ENCODE results near the gene CHST3. TPM values are rescaled to one million over a fixed set of nuclear protein-coding genes. Genes with fewer than 3 reads are reported as not detected.

CHST3 gene
- total and polyA plus RNA-seq, 2 experiments from 2014 or later = 0.94 to 8.3 TPM

DNA sequence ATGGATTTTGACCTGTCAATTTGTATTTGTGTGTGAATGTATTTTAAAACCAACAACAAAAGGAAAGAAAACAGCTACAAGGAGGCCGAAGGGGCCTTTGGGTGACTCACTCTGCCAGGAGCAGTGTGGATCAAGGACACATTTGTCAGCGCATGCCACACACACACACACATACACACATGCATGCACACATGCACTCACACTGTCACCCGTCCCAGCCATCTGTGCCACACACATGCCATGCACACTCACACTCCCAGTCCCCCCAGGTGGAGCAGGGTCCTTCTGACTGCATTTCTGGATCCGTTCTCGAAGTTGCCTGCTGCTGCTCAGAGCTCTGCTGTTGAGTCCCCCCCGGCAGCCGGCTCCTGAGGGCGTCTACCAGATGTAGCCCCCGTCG lies 98.2 kb downstream of the CHST3 start:
- H3K36me3 ChIP-seq (ENCODE audit: insufficient read depth) = no peaks in the 10 kb centered on the region
- TF ChIP-seq EZH2phosphoT487 (IDR thresholded peaks at IDR 0.05; ENCODE audit: unreplicated experiment) (no peak), CTCF (conservative IDR thresholded peaks at IDR 0.05; ENCODE audit: low read depth in 2 of 2) (no peak), EZH2 (IDR thresholded peaks at IDR 0.05; ENCODE audit: low read depth, unreplicated experiment) (no peak), STAT1 (IDR thresholded peaks at IDR 0.05; ENCODE audit: unreplicated experiment) (no peak), POLR2AphosphoS5 (IDR thresholded peaks at IDR 0.05; ENCODE audit: low read depth) (no peak), ZNF114 (CRISPR knock-in tag; IDR thresholded peaks at IDR 0.05) (no peak), CREB1 (CRISPR knock-in tag; IDR thresholded peaks at IDR 0.05; ENCODE audit: low read depth) (no peak), REST (IDR thresholded peaks at IDR 0.05; ENCODE audit: unreplicated experiment) (no peak), ETS1 (IDR thresholded peaks at IDR 0.05) (no peak), ZNF331 (CRISPR knock-in tag; IDR thresholded peaks at IDR 0.05; ENCODE audit: low read depth) (no peak), JUNB (IDR thresholded peaks at IDR 0.05; ENCODE audit: unreplicated experiment) (no peak), NANOG (IDR thresholded peaks at IDR 0.05; ENCODE audit: borderline replicate concordance) (no peak)
- TF ChIP-seq, protein P1, sequence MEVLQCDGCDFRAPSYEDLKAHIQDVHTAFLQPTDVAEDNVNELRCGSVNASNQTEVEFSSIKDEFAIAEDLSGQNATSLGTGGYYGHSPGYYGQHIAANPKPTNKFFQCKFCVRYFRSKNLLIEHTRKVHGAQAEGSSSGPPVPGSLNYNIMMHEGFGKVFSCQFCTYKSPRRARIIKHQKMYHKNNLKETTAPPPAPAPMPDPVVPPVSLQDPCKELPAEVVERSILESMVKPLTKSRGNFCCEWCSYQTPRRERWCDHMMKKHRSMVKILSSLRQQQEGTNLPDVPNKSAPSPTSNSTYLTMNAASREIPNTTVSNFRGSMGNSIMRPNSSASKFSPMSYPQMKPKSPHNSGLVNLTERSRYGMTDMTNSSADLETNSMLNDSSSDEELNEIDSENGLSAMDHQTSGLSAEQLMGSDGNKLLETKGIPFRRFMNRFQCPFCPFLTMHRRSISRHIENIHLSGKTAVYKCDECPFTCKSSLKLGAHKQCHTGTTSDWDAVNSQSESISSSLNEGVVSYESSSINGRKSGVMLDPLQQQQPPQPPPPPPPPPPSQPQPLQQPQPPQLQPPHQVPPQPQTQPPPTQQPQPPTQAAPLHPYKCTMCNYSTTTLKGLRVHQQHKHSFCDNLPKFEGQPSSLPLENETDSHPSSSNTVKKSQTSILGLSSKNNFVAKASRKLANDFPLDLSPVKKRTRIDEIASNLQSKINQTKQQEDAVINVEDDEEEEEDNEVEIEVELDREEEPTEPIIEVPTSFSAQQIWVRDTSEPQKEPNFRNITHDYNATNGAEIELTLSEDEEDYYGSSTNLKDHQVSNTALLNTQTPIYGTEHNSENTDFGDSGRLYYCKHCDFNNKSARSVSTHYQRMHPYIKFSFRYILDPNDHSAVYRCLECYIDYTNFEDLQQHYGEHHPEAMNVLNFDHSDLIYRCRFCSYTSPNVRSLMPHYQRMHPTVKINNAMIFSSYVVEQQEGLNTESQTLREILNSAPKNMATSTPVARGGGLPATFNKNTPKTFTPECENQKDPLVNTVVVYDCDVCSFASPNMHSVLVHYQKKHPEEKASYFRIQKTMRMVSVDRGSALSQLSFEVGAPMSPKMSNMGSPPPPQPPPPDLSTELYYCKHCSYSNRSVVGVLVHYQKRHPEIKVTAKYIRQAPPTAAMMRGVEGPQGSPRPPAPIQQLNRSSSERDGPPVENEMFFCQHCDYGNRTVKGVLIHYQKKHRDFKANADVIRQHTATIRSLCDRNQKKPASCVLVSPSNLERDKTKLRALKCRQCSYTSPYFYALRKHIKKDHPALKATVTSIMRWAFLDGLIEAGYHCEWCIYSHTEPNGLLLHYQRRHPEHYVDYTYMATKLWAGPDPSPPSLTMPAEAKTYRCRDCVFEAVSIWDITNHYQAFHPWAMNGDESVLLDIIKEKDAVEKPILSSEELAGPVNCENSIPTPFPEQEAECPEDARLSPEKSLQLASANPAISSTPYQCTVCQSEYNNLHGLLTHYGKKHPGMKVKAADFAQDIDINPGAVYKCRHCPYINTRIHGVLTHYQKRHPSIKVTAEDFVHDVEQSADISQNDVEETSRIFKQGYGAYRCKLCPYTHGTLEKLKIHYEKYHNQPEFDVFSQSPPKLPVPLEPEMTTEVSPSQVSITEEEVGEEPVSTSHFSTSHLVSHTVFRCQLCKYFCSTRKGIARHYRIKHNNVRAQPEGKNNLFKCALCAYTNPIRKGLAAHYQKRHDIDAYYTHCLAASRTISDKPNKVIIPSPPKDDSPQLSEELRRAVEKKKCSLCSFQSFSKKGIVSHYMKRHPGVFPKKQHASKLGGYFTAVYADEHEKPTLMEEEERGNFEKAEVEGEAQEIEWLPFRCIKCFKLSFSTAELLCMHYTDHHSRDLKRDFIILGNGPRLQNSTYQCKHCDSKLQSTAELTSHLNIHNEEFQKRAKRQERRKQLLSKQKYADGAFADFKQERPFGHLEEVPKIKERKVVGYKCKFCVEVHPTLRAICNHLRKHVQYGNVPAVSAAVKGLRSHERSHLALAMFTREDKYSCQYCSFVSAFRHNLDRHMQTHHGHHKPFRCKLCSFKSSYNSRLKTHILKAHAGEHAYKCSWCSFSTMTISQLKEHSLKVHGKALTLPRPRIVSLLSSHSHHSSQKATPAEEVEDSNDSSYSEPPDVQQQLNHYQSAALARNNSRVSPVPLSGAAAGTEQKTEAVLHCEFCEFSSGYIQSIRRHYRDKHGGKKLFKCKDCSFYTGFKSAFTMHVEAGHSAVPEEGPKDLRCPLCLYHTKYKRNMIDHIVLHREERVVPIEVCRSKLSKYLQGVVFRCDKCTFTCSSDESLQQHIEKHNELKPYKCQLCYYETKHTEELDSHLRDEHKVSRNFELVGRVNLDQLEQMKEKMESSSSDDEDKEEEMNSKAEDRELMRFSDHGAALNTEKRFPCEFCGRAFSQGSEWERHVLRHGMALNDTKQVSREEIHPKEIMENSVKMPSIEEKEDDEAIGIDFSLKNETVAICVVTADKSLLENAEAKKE (CRISPR knock-in tag; IDR thresholded peaks at IDR 0.05) = no peak
- H3K9me3 Mint-ChIP-seq = no peaks in the 10 kb centered on the region
- no peak overlapping the region for H2AFZ ChIP-seq
- no peak overlapping the region; the same call in 1 of the 2 replicates for H3K27ac Mint-ChIP-seq
- H3K9me2 ChIP-seq (ENCODE audit: insufficient read depth) = no peaks in the 10 kb centered on the region
- DNase-seq (ENCODE audit: low spot score) = no peak
- peaks cover 17% of the 10 kb centered on the region for H3K4me1 Mint-ChIP-seq
- no peaks in the 10 kb centered on the region for H3K36me3 Mint-ChIP-seq (ENCODE audit: low read depth)
- no peaks in the 10 kb centered on the region for H3K79me2 ChIP-seq (replicated peaks; ENCODE audit: insufficient read depth)
- H3K27me3 ChIP-seq (ENCODE audit: insufficient read depth) = no peaks in the 10 kb centered on the region
- no peak overlapping the region for H3K4me2 ChIP-seq
- no peak overlapping the region for H3K27ac ChIP-seq (ENCODE audit: low read depth)
- H3K4me3 ChIP-seq = no peak overlapping the region
- no peaks in the 10 kb centered on the region for H4K20me1 ChIP-seq (replicated peaks; ENCODE audit: insufficient read depth)
- no peaks in the 10 kb centered on the region for H3K4me1 ChIP-seq (ENCODE audit: insufficient read depth)
- no peak for ATAC-seq
- H3K4me3 Mint-ChIP-seq = no peak overlapping the region
- H3K27me3 Mint-ChIP-seq (ENCODE audit: insufficient read depth, low read depth, poor library complexity) = peaks cover 13% of the 10 kb centered on the region
- H3F3A ChIP-seq (replicated peaks; ENCODE audit: low read depth) = no peaks in the 10 kb centered on the region

Measured in GM23338 (cell line).